Mesodermal cell (in vitro differentiated cells): ENCODE measurements around the gene USP28.

Experiments used
- H3K27ac ChIP-seq: 2 replicates; pipeline ENCODE4 v1.7.0; 2013; ENCODE audit warnings: mild to moderate bottlenecking, low read depth, low read length, moderate library complexity; ENCODE audit not compliant: severe bottlenecking
- H3K36me3 ChIP-seq: 2 replicates; pipeline ENCODE4 v1.7.1; 2013; ENCODE audit warnings: mild to moderate bottlenecking, low read length, moderate library complexity; ENCODE audit not compliant: control insufficient read depth, insufficient read depth
- H3K4me1 ChIP-seq: one replicate; pipeline ENCODE4 v1.7.1; 2013; ENCODE audit warnings: mild to moderate bottlenecking, low read length; ENCODE audit not compliant: insufficient read depth, control insufficient read depth, poor library complexity, severe bottlenecking
- H3K4me3 ChIP-seq: 2 replicates; pipeline ENCODE4 v1.7.0; 2013; ENCODE audit warnings: low read length, control low read depth, mild to moderate bottlenecking; ENCODE audit not compliant: insufficient read depth, poor library complexity, severe bottlenecking; ENCODE audit errors: extremely low read depth
- H3K9me3 ChIP-seq: 2 replicates; pipeline ENCODE4 v1.7.1; 2013; ENCODE audit warnings: mild to moderate bottlenecking, low read length, moderate library complexity; ENCODE audit not compliant: control insufficient read depth
- WGBS, 2 experiments: methylation state at CpG; one replicate each; pipeline ENCODE4 v1.1.5; 2013; ENCODE audit warnings: missing lambda C conversion rate in 2 of 2; ENCODE audit not compliant: insufficient coverage in 2 of 2; 5-methylcytosine and 5-hydroxymethylcytosine counted together

Gene USP28

DNA sequence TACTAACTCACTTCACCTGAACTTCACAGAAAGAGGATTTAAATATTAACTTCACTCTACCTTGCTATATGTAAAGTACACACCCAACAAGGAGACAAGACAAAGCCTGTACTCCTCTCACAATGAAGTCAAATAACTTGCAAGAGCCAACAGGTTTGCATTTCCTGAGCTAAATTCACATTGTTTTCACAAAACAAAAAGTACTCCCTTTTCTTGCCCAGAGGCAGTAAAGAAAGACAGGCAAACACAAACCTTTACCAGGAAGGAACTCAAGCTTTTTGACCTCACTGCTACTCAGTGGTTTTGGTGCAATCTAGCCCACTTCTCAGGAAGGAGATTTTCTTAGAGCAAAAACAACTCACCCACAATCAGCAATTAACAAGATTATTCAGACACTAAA is 15.7 kb downstream of the USP28 start:
- no peak overlapping the region for H3K27ac ChIP-seq

GRCh38 chr11:113856966-113857759 is 18.2 kb downstream of the USP28 start:
- WGBS, 2 experiments: 92 to 100% methylated on average over 1 to 2 of the region's 5 CpGs
- no peak overlapping the region for H3K27ac ChIP-seq
- peaks cover 22% of the 10 kb centered on the region for H3K36me3 ChIP-seq
- H3K4me1 ChIP-seq: peaks cover 5% of the 10 kb centered on the region
- no peak overlapping the region for H3K4me3 ChIP-seq
- no peaks in the 10 kb centered on the region for H3K9me3 ChIP-seq

More for the DNA sequence above, 15.7 kb downstream of the USP28 start:
- no peaks in the 10 kb centered on the region for H3K9me3 ChIP-seq
- no peak overlapping the region for H3K4me3 ChIP-seq
- H3K36me3 ChIP-seq: peaks cover 2% of the 10 kb centered on the region
- H3K4me1 ChIP-seq: peaks cover 8% of the 10 kb centered on the region

DNA sequence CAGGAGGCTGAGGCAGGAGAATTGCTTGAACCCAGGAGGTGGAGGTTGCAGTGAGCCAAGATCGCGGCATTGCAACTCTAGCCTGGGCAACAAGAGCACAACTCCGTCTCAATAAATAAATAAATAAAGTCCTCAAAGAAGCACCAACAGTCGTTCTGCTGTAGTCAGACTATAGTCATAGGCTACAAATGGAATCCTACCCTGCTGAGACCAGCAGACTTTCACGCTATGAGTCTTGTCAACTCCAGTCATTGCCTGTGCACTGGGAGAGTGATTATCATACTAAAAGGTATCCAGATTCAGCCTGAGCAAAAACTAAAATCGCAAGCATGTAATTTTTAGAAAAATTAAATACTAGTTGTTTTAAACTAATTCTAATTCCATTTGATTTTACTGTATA is 19.6 kb downstream of the USP28 start:
- peaks cover 35% of the 10 kb centered on the region for H3K36me3 ChIP-seq
- H3K4me3 ChIP-seq: no peak overlapping the region
- H3K27ac ChIP-seq: no peak overlapping the region
- peaks cover 3% of the 10 kb centered on the region for H3K4me1 ChIP-seq
- no peaks in the 10 kb centered on the region for H3K9me3 ChIP-seq
- WGBS, 2 experiments: 89% methylated on average over 4 of the region's 6 CpGs; no CpG with 5 or more reads in 1 of the 2 experiments

GRCh38 chr11:113850188-113850587 is 25.2 kb downstream of the USP28 start:
- Histone ChIP-seq H3K9me3 (no peaks in the 10 kb centered on the region), H3K27ac (no peak overlapping the region), H3K4me1 (peaks cover 3% of the 10 kb centered on the region), H3K4me3 (no peak overlapping the region), H3K36me3 (peaks cover 60% of the 10 kb centered on the region)
- WGBS, 2 experiments: 91 to 100% methylated on average over 1 to 2 of the region's 5 CpGs

DNA sequence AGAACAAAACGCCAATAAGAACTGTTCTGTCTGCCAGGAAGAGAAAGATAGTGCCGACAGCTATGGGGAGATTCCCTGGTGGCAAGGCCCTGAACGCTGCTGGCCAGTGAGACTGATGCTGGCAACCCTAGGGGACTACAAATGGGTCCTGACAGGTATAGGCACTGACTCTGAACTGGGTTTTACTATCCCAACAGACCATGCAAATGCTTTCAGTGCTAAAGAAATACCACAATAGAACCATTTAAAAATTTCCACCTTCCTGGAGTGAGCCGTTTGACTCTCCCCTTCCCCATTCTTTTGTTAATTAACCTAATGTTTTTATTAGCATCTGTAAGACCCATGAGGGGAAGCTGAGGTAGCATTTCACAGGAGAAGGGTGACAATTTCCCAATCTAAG is 25.7 kb downstream of the USP28 start:
- H3K36me3 ChIP-seq: peaks cover 60% of the 10 kb centered on the region
- no peak overlapping the region for H3K4me3 ChIP-seq
- H3K4me1 ChIP-seq: peaks cover 3% of the 10 kb centered on the region
- 25 to 31% methylated on average over 3 of the region's 4 CpGs for WGBS, 2 experiments
- H3K9me3 ChIP-seq: no peaks in the 10 kb centered on the region
- no peak overlapping the region for H3K27ac ChIP-seq

DNA sequence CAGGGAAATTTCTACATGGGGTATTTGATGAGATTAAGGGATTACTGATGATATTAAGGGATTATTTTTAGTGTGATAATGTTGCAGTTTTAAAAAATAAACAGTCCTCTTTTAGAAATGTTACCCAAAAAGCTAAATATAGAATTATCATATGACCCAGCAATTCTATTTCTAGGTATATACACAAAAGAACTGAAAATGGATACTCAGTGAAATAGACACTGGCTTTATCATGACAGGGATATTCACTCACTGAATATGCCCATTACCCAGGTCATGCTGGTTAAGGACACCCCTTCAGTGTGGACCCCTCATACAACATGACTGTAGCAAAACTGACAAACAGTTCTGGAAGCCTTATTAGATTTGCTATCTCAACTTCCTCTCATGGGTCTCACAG is 27.8 kb downstream of the USP28 start:
- no peaks in the 10 kb centered on the region for H3K9me3 ChIP-seq

GRCh38 chr11:113847111-113847510 is 28.3 kb downstream of the USP28 start:
- WGBS, 2 experiments: no CpG with 5 or more reads among the region's 6 CpGs
- H3K27ac ChIP-seq: no peak overlapping the region
- no peak overlapping the region for H3K4me3 ChIP-seq
- no peaks in the 10 kb centered on the region for H3K4me1 ChIP-seq
- no peaks in the 10 kb centered on the region for H3K9me3 ChIP-seq
- peaks cover 44% of the 10 kb centered on the region for H3K36me3 ChIP-seq

More for the DNA sequence above, 27.8 kb downstream of the USP28 start:
- Histone ChIP-seq H3K4me1 (no peaks in the 10 kb centered on the region), H3K36me3 (peaks cover 49% of the 10 kb centered on the region), H3K27ac (no peak overlapping the region), H3K4me3 (no peak overlapping the region)

GRCh38 chr11:113841691-113842090 is 33.7 kb downstream of the USP28 start:
- peaks cover 54% of the 10 kb centered on the region for H3K36me3 ChIP-seq
- WGBS, 2 experiments: 89 to 100% methylated on average over 1 of the region's 1 CpG

GRCh38 chr11:113840932-113841664 is 34.3 kb downstream of the USP28 start:
- Histone ChIP-seq H3K36me3 (peaks cover 56% of the 10 kb centered on the region), H3K4me1 (no peaks in the 10 kb centered on the region), H3K4me3 (no peak overlapping the region), H3K27ac (no peak overlapping the region), H3K9me3 (no peaks in the 10 kb centered on the region)
- WGBS, 2 experiments: 88 to 100% methylated on average over 1 to 3 of the region's 3 CpGs

More at GRCh38 chr11:113841691-113842090, 33.7 kb downstream of the USP28 start:
- Histone ChIP-seq H3K27ac (no peak overlapping the region), H3K4me3 (no peak overlapping the region), H3K9me3 (no peaks in the 10 kb centered on the region), H3K4me1 (no peaks in the 10 kb centered on the region)

DNA sequence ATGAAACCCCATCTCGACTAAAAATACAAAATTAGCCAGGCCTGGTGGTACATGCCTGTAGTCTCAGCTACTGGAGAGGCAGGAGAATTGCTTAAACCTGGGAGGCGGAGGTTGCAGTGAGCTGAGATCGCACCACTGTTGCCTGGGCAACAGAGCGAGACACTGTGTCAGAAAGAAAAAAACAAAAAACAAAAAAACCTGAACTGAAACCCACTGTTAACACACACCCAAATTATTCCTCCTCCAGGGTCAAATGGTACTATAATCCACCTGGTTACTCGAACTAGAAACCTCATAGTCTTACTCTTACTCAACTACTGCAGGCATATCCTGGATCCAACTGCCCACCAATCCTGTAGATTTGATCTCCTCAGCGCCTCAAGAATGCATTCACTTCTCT is 35.5 kb downstream of the USP28 start:
- 91 to 100% methylated on average over 4 to 6 of the region's 6 CpGs for WGBS, 2 experiments
- Histone ChIP-seq H3K36me3 (peaks cover 61% of the 10 kb centered on the region), H3K27ac (no peak overlapping the region), H3K4me3 (no peak overlapping the region), H3K9me3 (no peaks in the 10 kb centered on the region), H3K4me1 (no peaks in the 10 kb centered on the region)

DNA sequence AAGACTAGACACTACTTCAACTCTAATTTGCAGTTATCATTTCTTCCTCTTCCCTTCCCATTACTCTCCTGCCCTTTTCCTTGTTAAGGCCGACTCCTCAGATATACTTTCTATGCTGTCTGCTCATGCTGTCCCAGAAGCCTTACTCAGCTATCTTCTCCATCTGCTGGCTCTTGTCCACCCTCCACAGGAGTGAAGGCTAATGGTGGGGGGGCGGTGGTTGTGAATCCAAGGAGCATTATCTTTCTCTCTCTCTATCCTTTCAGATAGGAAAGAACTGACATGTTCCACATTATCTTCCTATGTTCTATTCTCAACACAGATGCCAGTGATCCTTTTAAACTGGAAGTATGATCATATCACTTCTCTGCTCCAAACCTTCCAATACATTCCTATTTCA is 37.4 kb downstream of the USP28 start:
- Histone ChIP-seq H3K9me3 (no peaks in the 10 kb centered on the region), H3K36me3 (peaks cover 55% of the 10 kb centered on the region), H3K4me3 (no peak overlapping the region), H3K4me1 (no peaks in the 10 kb centered on the region), H3K27ac (no peak overlapping the region)
- WGBS, 2 experiments: 100% methylated on average over 1 of the region's 2 CpGs; no CpG with 5 or more reads in 1 of the 2 experiments
